ENCODE data around the gene SELENOT. TPM values are rescaled to one million over a fixed set of nuclear protein-coding genes. Genes with fewer than 3 reads are reported as not detected.
"Not testable (repeated sequence)": the region's sequence is repeated elsewhere in the genome, so short reads cannot be mapped to it uniquely, and the experiment has no call there.

SELENOT gene, protein sequence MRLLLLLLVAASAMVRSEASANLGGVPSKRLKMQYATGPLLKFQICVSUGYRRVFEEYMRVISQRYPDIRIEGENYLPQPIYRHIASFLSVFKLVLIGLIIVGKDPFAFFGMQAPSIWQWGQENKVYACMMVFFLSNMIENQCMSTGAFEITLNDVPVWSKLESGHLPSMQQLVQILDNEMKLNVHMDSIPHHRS
- total RNA-seq = 116 TPM

DNA sequence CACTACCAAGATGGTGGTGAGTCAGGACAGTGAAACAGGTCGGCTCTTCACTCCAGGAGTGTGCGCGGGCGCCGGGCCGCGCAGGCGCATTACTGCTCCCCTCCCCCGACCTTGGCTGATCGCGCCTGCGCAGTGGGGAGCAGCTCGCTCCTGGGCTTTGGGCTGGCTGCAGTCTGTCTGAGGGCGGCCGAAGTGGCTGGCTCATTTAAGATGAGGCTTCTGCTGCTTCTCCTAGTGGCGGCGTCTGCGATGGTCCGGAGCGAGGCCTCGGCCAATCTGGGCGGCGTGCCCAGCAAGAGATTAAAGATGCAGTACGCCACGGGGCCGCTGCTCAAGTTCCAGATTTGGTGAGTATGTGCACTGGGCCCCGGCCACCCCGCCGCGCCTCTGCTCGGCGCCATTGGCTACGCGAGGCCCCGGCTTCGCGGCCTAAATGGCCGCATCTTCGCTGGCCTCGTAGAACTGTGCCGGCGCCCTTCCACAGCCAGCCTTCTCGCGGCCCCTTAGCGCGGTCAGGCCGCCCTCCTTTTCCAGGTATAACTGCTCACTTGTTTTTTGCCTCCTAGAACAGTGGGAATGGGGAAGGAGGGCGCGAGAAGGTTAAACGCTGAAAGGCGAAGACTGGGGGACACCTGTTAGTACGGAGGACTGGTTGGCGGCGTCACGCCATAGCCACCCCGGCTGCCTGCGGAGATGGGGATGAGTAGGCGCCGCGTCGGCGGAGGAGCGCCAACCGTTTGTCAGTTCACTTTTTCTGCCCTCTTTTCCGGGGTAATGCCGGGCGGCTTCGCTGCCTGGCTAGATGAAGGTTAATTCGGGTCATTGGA is at the start of gene SELENOT:
SELENOT (plus strand) TSS at position 169 of the 827 bp plus-strand sequence; CDS start at position 211, 42 bp downstream.
- peak; percentile 95 for DNase-seq (ENCODE audit: low spot score)

DNA sequence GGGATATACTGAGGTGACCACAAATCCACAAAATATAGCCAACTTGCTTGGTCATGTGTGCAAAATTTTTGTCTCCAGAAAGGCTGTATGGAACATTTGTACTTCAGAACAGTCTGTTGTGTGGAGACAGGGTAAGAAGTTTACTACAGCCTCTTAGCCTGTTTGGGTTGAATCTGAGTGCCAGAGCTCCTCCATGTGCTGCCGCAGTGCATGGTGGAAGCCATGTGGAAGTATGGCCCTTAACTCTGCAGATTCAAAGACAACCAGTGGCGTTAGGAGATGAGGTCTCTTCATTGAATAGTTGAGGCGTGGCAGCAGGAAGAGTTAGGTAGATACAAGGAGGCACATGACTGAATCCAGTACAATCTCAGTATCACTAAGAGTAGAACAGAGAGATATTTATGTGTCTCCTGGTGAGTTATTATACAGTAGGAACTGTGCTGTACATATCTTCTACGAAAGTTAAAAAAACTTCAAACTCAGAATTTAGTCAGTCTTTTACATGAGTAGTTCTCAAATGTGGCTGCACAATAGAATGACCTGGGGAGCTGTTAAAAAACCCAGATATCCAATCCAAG is 47.2 kb upstream of the SELENOT start:
- no peak for DNase-seq (ENCODE audit: low spot score)

DNA sequence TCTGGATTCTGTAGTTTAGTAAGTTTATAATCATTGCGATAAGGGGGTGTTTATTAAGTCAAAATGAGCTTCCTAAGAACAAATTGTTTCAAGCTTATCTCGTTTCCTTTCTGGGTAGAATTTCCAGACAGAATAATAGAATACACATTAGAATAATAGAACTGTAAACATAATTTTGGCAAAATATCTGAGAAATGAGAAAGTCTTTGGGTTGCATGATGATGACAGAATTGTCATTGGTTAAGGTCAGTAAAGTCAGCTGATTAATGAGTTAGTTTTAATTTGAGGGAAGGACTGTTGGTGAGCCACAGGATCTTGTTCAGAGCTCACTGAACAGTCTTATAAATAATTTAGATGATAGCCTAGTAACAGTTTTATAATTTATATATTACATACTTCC is 46.3 kb upstream of the SELENOT start:
- DNase-seq (ENCODE audit: low spot score) = no peak

DNA sequence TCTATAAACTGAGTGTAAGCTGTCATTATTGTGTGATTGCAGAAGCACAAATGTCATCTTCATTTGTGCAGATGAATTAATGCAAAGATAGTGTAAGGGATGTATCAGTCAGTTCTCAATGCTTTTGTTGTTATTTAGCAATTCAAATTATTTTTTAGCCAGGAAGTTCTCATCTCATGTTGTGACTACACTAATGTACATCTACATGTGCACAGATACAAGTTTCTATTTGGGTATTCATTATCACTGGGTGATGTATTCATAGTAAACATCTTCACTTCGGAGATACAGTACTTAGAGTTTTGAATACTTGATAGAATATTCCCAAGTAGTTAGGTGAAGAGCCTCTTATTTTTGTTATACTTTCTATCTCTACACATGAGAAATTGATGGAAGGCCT is 45.4 kb upstream of the SELENOT start:
- no peak for DNase-seq (ENCODE audit: low spot score)

DNA sequence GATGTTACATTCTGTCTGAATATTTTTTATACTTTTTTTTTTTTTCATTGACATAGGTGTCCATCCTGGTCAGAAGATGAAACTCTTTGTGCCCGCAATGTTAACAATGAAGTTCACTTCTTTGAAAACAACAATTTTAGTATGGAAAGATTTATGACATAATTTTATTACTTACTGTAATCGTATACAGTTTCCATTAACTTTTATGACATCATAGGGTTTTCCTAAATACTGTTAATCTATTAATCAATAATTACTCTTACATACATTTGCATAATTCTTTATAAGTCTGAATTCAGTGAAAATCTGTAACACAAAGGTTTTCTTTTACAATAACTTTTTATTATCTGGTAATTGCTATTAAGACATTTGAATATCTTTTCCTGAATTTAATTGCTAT is 38.9 kb upstream of the SELENOT start:
- no peak for DNase-seq (ENCODE audit: low spot score)

DNA sequence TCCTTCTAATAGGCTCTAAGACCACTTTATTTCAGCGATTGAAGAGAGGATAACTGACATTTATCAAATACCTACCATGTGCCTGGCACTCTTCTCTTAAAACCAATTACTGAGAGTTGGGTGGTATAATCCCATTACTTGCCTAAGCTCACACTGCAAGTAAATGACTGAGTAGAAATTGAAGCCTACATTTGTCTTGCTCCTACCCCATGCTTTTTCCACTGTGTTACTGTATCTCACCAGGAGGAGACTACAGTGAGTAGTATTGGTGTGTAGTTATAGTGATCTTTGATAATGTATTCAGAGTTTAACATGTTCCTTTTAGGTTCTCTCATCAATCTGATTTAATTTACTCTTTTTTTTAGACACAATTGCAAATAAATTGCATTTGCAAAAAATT is 35.8 kb upstream of the SELENOT start:
- no peak for DNase-seq (ENCODE audit: low spot score)

DNA sequence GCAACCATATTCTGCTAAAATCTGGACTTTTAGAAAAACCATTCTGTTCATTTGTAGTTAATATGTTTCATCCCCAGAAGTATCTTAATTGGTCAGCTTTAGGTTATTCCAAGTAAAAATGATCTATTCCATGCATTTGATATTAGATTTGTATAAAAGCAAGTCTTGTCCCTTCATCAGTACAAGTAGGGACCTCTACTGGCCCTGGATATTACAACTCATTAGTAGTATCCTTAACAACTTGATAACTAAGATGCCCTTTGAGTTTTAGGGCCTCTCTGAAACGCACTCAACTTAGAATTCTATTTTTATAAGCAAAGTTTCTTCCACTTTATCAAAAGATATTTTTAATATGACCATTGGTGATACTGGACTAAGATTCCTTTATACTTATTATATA is 25.3 kb upstream of the SELENOT start:
- DNase-seq (ENCODE audit: low spot score) = no peak

DNA sequence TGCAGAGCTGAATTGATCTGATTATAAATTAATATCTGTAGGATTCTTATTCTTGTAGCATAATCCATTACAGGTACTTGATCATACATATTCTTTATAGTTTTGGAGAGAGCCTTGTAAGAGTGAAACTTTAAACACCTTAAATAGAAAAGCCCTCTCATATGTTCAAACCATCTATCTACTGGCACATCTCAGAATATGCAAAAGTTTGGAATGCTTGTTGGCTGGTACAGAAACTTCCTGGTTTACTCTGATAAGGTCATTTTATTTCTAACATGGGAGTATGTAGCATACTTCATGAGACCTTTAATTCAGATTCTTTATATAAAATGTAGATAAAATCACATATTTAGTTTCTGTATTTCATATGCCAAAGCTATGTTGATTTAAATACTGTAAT is 21.9 kb upstream of the SELENOT start:
- no peak for DNase-seq (ENCODE audit: low spot score)

DNA sequence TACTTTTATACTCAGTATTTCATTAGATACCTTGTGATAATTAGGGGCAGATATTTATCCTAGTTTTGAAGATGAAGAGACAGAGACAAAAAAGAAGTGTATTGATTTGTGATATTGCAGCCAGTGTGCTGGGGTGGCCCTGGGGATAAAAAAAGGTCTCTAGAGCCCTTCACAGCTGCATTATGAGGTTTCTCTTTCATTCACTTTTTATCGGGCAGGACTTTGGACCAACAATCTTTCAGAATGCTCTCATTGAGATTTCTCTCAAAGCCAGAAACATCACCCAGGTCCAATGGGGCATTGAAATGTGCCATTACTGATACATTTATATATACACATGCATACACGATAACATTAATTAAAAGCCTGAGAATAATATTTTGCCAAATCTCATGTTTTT is 20.5 kb upstream of the SELENOT start:
- DNase-seq (ENCODE audit: low spot score) = no peak

DNA sequence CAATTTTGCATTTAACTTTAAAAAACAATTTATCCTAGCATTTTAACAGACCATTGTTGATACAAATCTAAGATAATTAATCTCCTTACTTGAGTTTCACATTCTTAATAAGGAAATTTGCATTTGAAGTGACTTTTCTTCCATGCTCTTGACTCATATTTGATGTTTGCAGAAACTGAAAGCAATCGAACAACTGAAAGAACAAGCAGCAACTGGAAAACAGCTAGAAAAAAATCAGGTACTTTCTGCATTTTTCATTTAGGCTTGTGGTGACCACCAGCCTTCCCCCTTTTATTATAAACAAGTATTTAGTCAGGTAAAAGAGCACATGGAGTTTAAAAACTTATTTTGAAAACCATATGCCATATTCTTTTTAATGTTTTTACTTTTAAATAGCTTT is 20.1 kb upstream of the SELENOT start:
- DNase-seq (ENCODE audit: low spot score) = no peak

DNA sequence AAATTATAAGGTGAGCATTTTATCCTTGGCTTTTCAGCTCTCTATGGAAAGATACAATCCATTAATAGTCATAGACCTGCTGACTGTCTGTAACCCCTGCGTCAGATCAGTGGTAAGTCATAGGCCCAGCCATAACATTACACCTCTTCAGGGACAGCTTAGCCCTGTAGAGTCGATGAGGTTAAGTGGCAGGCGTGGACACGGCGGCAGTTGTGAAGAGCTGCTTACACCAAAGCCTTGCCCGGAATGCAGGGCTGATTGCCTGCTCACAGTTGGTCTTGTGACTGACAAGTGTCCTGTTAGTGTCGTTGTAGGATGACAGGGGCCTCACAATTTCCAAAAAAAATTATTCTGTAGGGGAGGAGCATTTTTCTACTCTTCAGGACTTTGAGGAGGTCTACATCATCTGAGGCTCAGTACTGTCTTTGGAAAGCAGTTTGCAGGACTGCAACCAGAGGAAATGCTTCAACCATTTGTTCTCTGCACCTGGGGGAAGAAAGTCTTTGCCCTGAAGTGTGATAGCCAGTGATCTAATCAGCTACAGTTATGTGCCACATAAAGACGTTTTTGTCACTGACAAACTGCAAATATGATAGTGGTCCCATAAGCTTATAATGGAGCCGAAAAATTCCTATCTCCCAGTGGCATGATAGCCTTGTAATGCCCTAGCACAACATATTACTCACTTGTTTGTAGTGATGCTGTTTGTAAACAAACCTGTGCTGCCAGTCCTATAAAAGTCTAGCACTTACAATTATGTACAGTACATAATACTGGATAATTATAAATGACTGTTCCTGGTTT is 14.9 kb upstream of the SELENOT start:
- DNase-seq (ENCODE audit: low spot score) = no peak

DNA sequence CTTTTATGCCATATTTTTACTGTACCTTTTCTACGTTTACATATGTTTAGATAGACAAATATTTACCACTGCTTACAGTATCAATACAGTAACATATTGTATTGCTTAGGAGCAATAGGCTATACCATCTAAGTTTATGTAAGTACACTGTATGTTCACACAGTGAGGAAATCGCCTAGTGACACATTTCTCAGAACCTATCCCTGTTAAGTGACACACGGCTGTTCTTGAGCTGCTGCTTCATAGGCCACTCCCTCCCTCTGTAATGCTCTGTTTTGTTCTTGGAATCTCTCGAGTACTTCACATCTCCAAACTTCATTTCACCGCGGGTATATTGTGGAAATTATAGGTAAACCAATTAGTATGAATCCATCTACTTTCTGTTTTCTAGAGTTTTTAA is 13.4 kb upstream of the SELENOT start:
- DNase-seq (ENCODE audit: low spot score) = no peak

DNA sequence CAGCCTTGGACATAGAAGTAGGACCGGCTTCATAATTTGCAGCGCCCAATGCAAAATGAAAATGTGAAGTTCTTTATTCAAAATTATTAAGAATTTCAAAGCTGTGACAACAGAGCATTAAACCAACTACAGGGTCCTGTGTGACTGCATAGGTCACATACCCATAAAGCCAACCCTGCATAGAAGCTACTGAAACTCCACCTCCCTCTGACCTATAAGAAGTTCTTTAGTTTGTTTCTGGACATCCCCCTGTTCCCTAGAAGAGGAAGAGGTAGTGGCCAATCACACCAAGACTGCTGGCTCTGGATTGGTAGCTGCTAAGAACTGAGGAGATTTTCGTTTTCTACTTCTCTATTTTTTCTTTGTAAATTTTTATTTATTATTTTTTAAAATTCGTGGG is 9.0 kb upstream of the SELENOT start:
- no peak for DNase-seq (ENCODE audit: low spot score)

DNA sequence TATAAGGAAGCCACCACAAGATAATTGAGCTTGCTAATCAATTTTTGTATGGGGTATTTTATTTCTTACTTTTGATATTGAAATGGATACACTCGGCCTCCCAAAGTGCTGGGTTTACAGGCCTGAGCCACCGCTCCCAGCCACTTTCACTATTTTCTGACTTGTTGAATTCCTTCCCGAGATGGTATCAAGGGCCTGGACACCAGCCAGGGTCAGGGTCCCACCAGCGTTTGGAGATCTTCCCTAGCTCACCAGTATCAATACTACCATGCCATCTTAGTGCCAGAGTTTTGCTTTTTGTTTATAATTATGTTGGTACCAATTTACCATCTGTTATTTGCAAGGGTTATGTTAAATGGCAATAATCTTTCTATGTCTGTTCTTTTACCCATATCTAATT is 5.5 kb upstream of the SELENOT start:
- DNase-seq (ENCODE audit: low spot score) = no peak

DNA sequence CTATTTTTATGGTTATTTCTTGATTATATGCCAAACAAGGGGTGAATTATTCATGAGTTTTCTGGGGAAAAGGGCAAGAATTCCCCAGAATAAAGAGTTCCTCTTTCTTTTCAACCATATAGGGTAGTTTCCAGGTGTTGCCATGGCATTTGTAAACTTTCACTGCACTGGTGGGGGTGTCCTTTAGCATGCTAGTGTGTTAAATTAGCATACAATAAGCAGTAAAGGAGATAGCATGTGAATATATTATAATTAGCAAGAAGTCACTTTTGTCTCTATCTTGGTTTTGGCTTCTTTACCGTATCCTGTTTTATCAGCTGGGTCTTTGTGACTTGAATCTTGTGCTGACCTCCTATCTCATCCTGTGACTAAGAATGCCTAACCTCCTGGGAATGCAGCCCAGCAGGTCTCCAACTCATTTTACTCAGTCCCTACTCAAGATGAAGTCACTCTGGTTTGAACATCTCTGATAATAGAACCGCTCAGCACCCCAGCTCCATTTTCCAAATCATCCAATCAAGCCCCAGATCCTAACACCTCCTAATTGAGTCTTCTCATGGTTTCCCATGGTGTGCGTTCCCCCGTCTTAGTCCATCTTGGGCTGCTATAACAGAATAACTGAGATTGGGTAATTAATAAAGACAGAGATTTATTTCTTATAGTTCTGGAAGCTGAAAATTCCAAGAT is 3.4 kb upstream of the SELENOT start:
- no peak for DNase-seq (ENCODE audit: low spot score)

DNA sequence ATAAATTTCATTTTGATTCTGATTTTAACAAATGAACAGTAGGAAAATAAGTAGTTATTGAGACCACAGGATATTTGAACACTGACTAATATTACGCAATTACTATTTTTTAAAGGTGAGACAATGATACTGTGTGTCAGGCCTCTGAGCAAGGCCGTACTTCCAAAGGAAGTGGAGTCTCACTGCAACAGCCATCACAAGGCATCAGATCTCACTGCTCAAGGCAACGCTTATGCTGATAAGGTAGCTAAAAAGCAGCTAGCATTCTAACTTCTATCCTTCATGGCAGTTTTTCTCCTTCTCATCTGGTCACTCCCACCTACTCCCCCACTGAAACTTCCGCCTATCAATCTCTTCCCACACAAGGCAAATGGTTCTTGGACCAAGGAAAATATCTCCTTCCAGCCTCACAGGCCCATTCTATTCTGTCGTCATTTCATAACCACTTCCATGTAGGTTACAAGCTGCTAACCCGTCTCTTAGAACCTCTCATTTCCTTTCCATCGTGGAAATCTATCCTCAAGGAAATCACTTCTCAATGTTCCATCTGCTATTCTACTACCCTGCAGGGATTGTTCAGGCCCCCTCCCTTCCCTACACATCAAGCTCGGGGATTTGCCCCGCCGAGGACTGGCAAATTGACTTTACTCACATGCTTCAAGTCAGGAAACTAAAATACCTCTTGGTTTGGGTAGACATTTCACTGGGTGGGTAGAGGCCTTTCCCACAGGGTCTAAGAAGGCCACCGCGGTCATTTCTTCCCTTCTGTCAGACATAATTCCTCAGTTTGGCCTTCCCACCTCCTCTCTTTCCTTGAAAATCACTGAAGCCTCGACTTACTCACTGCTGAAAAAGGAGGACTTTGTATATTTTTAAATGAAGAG is 2.2 kb upstream of the SELENOT start:
- DNase-seq (ENCODE audit: low spot score) = not testable (repeated sequence)

DNA sequence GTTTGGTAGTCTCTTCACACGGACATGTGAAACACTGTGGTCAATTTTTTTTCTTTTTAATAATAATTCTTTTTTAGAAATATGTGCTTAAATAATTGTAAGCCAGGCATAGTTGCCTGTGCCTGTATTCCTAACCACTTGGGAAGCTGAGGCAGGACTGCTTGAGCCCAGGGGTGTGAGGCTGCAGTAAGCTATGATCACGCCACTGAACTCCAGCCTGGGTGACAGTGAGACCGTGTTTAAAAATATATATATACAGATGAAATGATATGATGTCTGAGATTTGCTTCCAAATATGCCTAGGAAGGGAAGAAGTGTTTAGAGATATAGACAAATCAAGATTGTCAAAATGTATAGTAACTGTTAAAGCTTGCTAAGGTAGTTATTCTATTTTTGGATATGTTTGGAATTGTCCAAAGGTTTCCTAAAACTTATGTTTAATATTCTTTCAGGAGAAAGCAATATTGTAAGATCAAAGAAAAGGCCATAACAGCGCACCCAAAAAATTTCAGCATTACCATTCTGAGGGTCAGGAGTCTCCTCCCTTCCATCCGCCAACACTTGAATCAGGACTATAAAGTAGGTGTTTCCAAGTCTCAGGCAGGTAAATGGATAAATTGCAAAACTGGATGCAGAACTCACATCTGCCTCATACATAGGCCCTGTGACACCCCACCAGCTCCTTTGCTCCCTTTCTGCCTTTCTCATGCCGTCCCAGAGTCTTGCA is 532 bp upstream of the SELENOT start:
- DNase-seq (ENCODE audit: low spot score) = no peak

DNA sequence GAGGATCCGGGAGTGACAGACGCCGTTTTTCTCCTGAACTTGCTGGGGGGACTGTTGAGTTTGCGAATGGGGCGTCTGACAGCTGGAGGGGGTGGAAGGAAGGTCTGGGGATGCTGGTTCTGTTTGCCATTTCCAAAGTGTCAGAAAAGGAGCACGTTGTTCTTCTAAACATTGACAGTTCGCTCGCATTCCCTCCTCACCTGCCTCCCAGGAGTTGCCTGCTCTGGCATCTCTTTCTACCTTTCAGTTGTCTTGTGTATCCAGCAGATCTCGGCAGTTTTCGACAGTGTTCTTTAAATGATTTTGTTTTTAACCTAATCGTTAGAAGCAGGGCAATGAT is 829 bp downstream of the SELENOT start:
- no peak for DNase-seq (ENCODE audit: low spot score)

DNA sequence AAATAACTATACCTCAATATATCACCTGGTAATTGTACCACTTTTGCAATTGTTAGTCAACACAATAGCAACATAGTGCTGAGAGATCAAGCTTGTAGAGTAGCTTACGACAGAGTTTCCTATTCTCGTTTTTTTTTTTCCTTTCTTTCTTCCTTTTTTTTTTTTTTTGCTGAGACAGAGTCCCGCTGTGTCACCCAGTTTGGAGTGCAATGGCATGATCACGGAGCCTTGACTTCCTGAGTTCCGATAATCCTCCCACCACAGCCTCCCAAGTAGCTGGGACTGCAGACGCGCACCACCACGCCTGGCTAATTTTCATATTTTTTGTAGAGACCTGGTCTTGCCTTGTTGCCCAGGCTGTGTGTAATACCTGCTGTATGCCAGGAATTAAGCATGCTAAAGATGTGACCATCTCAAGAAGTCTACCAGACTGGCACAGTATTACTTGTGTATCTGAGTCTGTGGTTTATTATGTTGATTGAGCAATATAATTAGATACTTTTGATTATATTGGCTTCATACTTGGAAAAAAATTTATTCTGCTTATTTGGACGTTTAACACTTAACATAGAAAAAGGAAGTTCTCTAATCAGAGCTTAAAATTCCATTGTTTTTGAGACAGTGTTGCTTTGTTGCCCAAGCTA is 3.0 kb downstream of the SELENOT start:
- DNase-seq (ENCODE audit: low spot score) = no peak
